ENCODE measurements around the gene BRCC3.

GRCh38 chrX:155127465-155127864 lies 56.2 kb downstream of the BRCC3 start:
- TF ChIP-seq CTCF (conservative IDR thresholded peaks at IDR 0.05; ENCODE audit: low read length) (no peak), EZH2phosphoT487 (IDR thresholded peaks at IDR 0.05; ENCODE audit: borderline replicate concordance, low read depth, low read length) (no peak)
